Stimulated activated CD4-positive, alpha-beta T cell treated with anti-CD3 and anti-CD28 coated beads, Interleukin-15, amount 100 ng/mL, for 24 hours (primary cell): Measurements from ENCODE around the gene PRR7.

Source experiments
- DNase-seq: peaks from one replicate; pipeline ENCODE4 v3.0.0-alpha.2; 2020

Gene PRR7

DNA sequence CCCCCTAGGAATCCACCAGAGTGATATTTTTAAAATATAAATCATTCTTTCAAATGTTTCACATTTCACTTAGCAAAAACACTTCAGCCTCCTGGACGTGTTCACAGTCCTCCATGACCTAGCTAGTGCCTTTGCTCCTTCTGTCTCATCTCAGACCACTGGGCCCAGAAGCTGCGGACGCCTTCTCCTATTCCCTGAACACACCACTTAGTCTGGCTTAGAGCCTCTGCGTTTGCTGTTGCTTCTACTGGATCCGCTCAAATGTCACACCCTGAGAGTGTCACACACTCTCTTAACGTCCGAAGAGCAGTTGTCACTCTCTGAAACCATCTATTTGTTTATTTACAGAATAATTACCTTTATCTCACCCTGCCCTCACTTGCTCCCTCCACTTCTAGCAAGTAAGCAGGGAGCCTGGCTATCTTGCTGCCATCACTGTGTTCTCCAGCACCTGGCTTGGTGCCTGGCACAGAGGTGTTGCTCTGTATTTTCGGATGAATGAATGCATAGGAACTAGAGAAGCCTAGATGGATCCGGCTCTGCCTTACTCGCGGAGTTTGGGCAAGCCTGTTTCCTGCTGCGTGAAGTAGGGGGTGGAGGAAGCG lies 21.3 kb upstream of the PRR7 start:
- no peak for DNase-seq

GRCh38 chr5:177425801-177426565 lies 20.6 kb upstream of the PRR7 start:
- peak; percentile 100 for DNase-seq

DNA sequence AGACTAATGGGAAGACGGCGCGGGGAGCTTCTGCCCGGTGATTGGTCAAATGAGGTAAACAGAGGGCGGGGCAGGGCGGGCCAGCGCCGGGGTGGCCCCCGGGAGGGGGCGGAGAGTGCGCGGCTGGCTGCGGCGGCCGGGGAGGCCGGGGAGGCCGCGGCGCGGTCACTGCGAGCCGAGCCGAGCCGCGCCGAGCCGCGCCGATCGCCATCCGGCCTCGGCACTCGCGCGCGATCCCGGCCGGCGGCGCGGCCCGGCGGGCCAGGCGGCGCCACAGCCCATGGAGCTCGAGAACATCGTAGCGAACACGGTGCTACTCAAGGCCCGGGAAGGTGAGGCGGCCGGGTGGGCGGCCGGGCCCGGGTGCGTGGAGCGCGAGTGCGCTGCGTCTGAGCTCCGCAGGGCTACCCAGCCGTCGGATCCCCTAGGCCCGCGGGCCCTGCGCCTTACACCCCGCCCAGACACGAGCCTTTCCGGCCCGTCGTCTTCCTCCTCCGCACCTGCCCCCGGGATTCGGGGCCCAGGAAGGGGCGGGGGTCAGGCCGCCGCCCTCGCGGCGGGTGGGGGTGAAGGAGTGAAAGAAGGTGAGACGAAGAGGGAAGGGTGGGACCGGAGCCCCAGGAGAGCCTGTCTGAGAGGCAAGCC lies 19.9 kb upstream of the PRR7 start, which contains the start of gene GRK6:
TSS of gene GRK6 (plus strand) at position 111 of the 645 bp plus-strand sequence. CDS start at position 281, 170 bp downstream.
- peak; percentile 79 for DNase-seq

DNA sequence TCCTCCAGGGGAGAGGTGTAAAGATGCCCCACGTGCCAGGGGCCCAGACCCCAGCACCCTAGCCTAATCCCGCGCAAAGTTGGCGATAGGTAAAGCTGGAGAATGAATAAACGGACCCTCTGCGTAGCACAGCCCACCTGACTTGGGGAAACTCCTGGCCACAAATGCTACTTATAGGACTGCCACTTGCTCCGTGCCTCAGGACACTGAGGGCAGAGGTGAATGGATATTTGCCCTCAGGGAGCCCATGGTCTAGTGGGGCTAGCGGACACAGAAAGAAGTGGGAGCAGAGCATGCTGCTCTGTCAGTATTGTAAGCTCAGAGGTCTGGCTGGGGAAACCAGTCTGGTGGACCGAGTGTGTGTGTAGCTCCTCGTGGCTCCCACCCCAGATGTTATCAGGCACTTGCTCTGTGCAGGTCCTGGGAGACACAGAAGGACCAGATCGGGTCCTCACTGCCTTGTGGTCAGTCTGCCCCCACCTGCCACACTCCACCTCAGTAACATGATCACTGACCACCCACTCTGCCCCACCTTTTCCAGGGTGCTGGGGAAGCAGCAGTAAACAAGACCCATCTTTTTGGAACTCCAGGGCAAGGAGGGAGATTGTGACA lies 19.3 kb upstream of the PRR7 start:
- peak; percentile 32 for DNase-seq

DNA sequence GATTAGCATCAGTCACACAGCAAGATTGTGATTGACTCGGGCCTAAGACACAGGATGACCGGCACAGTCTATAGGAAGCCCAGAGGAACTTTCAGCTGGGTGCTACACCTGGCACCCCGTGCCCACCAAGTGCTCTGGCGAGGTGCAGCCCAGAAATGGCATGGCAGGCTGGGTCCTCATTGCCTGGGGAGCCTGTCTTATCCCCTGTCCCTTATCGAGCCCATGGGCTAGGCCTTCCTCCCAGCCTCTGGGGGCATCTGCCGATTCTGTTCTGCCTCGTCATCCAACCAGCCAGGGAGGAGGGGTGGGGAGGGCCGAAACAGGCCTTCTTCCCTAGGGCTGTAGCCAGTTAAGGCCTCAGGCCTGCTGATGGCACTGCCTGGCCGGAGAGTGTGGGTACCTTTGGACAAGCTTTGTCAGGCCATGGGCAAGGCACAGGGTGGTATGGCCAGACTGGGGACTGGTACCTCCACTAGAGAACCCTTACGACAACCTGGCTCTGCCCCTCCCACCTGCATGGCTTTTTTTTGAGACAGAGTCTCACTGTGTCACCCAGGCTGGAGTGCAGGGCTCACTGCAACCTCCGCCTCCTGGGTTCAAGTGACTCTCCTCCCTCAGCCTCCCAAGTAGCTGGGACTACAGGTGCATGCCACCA lies 18.6 kb upstream of the PRR7 start:
- peak; percentile 64 for DNase-seq

- peak; percentile 36 for DNase-seq
These were observed 17.9 kb upstream of the PRR7 start for GRCh38 chr5:177428574-177429217.

- DNase-seq: peak; percentile 95
These were observed 17.2 kb upstream of the PRR7 start for GRCh38 chr5:177429248-177430040.

DNA sequence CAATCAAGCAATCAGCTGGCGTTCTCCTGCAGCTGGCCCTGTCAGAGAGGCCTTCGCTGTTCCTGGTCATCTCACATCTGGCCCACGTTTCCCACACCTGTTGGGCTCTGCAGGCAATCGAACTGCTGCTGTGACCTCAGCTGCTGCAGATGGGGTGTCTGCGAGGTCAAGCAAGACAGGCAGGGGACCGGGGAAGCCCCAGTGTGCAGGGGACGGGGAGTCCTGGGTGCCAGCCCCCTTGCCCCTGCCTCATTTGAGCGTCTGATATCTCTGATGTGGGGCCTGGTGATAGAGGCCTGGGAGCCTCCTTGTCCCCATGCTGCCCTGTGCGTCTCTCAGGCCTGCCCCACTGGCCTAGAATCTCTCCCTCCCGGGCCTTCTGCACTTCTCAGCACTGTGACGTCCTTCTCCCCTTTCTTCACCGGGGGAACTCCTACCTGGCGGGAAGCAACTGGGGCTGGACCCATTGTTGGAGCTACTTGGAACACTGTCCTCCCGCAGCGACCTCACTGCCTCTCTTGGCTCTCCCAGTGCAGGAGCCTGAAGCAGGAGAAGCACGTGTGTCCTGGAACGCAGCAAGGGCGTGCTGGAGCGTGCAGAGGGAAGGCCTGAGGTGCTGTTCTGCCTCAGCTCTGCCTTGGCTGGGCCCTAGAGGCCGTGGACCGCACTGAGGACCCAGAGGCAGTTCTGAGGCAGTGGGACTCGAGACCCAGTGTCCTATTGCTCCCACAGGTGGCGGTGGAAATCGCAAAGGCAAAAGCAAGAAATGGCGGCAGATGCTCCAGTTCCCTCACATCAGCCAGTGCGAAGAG lies 16.3 kb upstream of the PRR7 start:
- peak; percentile 27 for DNase-seq

DNA sequence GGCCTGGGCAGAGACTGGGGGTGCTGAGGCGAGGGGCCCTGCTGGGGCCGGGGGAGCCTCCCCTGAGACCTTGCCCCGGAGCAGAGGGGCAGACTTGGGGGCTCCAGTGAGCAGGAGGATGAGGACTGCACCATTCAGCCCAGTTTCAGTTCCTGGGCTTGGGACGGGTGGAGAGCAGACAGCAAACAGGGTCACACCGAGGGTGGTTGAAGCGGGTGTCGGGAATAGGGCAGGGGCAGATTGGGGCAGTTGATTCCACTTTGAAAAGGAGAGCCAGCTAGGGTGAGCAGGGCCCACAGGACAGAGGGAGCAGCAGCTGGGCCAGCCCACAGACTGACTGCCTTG lies 15.7 kb upstream of the PRR7 start:
- peak; percentile 40 for DNase-seq

DNA sequence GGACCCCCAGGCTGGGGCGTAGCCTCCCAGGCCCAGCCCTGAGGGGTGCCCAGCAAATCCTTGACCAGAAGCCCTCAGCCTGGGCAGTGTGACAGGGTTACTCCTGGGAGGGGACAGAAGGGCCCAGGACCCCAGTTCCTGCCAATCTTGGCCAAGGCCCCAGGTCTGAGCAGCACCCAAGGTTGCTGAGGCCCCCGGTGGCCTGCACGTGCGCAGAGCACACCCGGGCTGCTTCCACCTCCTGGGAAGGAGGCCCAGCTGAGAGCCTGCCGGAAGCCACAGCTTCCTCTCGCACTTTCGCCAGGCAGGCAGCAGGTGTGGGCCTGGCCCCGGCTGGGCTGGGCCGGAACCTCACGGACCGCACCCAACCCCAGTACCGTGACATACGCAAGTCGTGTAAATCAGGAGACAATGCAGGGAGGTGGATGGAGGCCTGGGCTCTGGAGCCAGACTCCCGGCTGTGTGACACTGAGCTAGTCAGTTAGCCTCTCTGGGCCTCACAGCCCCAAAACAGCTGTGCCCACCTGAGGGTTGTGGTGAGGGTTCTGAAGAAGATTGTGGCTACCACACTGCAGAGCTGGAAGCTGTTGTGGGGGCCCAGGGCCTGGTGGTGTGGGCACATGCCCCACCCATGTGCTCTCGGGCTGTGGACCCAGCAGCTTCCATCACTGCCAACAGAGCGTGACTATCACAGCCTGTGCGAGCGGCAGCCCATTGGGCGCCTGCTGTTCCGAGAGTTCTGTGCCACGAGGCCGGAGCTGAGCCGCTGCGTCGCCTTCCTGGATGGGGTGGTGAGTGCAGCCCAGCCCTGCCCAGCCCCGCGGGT lies 15.1 kb upstream of the PRR7 start:
- DNase-seq: peak; percentile 86

- DNase-seq: peak; percentile 77
These were observed 14.3 kb upstream of the PRR7 start for GRCh38 chr5:177432143-177432838.

DNA sequence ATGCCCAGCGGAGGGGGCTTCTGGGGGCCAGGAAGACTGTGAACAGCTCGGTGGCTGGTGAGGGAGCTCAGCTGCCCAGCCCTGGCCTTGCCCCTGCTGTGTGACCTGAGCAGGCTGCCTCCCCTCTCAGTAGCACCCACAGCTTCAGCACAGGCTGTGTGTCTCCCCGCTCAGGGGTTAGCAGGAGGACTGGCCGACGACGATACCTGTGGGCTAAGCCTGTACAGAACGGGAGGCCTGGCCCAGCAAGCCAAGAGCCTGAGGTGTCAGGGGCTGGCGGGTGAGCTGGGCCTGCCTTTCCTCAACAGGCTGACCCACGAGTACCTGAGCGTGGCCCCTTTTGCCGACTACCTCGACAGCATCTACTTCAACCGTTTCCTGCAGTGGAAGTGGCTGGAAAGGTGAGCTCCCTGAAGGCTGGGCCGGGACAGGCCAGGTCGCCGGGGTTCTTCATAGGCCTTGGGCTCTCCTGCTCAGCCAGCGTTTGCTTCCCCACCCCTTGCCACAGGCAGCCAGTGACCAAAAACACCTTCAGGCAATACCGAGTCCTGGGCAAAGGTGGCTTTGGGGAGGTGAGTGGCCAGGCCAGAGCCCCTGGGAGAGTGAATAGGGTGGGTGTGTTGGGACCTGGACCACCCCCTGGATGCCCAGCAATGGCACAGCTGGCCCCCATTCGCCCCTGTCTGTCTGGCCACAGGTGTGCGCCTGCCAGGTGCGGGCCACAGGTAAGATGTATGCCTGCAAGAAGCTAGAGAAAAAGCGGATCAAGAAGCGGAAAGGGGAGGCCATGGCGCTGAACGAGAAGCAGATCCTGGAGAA lies 13.6 kb upstream of the PRR7 start:
- DNase-seq: no peak

- DNase-seq: no peak
These were observed 12.9 kb upstream of the PRR7 start for GRCh38 chr5:177433658-177434217.

DNA sequence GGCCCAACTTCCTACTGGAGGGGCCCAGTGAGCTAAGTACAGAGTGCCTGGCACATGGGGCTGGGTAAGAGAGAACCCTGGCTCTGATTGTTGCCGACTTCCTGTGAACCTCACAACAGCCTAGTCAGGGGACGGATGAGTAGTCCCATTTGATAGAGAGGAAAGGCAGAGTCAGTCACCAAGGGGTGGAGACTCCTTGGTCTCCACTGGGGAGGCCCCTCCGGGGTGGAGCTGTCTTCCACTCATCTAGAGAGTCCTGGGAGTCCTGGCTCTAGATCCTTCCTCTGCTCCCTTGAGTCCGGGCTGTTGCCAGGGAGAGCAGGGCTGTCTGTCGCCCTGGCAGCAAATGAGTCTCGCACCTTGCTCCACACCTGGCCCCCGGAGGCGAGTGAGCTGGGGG lies 12.2 kb upstream of the PRR7 start:
- DNase-seq: peak; percentile 83

DNA sequence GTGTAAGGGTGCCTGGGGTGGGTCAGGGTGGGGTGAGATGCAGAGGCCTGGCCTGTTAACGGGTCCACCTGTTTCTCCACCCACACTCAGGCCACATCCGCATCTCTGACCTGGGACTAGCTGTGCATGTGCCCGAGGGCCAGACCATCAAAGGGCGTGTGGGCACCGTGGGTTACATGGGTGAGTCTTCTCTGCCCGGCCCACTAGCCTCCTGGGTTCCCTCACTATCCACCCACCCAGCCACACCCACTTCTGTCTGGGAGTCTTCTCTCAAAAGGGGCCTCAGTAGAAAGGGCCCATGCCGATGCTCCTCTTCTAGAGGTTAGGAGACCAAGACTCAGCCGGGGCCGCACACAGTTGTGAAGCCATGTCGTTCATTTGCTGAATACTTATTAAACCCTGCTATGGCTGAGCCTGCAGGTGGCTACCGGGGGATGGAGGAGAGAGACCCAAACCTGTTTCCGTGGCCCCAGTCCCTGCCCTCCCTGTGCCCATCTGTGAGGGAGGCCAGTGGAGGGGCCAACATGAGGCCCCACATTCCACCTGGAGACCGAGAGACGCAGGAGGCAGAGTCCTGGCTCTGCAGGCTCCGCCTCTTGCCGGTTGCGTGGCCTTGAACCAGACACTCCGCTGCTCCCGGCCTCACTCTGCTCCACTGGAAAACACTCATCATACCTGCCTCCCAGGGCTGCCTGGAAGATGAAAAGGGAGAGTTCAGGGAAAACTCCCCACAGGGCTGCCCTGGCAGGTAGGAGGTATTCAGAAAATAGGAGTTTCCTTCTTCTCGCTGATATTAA lies 11.5 kb upstream of the PRR7 start:
- DNase-seq: no peak

DNA sequence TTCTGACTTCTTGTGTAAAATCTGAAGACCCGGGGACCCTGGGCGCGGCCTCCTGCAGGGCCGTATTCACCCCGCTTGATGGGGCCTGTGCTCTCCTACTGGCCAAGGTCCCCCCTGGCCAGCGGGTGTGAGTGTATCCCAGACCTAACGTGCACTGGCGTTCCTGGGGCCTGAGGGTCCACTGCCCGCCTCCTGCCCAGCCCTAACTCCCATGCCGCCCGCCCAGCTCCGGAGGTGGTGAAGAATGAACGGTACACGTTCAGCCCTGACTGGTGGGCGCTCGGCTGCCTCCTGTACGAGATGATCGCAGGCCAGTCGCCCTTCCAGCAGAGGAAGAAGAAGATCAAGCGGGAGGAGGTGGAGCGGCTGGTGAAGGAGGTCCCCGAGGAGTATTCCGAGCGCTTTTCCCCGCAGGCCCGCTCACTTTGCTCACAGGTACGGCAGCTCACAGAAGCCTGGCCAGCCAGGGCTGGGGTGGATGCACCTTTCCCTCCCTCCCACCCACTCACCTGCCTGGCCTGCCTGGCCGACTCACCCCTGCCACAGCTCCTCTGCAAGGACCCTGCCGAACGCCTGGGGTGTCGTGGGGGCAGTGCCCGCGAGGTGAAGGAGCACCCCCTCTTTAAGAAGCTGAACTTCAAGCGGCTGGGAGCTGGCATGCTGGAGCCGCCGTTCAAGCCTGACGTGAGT lies 10.6 kb upstream of the PRR7 start:
- DNase-seq: no peak

GRCh38 chr5:177437623-177438022 lies 9.0 kb upstream of the PRR7 start:
- DNase-seq: no peak
